Measurements from ENCODE around the gene PSMA6. TPM values are rescaled to one million over a fixed set of nuclear protein-coding genes. Genes with fewer than 3 reads are reported as not detected.
A peak's percentile ranks its signal among the peaks of the same experiment; 100 is the strongest.

PSMA6 gene
- total RNA-seq, 3 donors from 2014 or later: 130 to 183 (median 159) TPM

DNA sequence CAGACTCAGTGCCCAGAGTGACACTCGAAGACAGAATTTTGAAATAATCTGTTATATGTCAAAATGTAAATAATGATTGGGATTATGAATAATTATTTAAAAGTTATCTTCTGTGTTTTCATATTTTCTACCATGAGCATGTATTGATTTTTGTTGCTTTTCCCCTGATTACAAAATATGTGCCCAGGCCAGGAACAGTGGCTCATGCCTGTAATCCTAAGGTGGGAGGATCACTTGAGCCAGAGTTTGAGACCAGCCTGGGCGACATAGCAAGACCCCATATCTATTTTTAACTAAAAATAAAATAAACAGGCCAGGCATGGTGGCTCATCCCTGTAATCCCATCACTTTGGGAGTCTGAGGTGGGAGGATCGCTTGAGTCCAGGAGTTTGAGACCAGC lies 13.5 kb downstream of the PSMA6 start:
- H3K4me3 ChIP-seq: no peak overlapping the region
- TF ChIP-seq CTCF (IDR thresholded peaks at IDR 0.05): no peak
- no peak for DNase-seq
- H3K9me3 ChIP-seq: no peaks in the 10 kb centered on the region
- no peak for ATAC-seq
- peaks cover 8% of the 10 kb centered on the region for H3K36me3 ChIP-seq (ENCODE audit: low read depth)
- H3K4me1 ChIP-seq (ENCODE audit: low read depth): no peaks in the 10 kb centered on the region
- intact Hi-C loops (cut with DNase I, micrococcal nuclease): no loop called here

DNA sequence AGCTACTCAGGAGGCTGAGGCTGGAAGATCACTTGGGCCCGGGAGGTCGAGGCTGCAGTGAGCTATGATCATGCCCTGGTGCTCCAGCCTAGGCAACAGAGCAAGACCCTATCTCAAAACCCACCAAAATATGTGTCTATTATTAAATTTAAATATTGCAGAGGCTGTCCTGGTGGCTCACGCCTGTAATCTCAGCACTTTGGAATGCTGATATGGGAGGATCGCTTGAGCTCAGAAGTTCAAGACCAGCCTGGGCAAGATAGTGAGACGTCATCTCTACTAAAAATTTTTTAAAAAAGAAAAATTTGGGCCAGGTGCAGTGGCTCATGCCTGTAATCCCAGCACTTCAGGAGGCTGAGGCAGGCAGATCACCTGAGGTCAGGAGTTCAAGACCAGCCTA lies 13.9 kb downstream of the PSMA6 start:
- no peak for TF ChIP-seq CTCF (IDR thresholded peaks at IDR 0.05)
- Histone ChIP-seq H3K36me3 (ENCODE audit: low read depth) (peaks cover 8% of the 10 kb centered on the region), H3K9me3 (no peaks in the 10 kb centered on the region), H3K4me1 (ENCODE audit: low read depth) (no peaks in the 10 kb centered on the region), H3K4me3 (no peak overlapping the region)
- ATAC-seq (no peak), DNase-seq (no peak)
- intact Hi-C loops (cut with DNase I, micrococcal nuclease): no loop called here

DNA sequence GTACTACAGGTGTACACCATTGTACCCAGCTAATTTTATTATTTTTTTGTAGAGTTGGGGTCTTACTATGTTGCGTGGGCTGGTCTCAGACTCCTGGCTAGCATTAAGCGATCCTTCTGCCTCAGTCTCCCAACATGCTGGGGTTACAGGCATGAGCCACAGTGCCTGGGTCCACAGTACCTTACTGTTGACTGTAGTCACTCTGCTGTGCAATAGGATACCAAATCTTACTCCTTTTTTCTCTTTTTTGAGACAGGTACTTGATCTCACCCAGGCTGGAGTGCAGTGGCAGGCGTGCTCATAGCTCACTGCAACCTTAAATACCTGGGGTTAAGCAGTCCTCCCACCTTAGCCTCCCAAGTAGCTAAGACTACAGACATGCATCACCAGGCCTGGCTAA lies 25.6 kb downstream of the PSMA6 start:
- TF ChIP-seq CTCF (IDR thresholded peaks at IDR 0.05): no peak
- Histone ChIP-seq H3K4me1 (ENCODE audit: low read depth) (no peaks in the 10 kb centered on the region), H3K9me3 (no peaks in the 10 kb centered on the region), H3K4me3 (no peak overlapping the region), H3K36me3 (ENCODE audit: low read depth) (peaks cover 3% of the 10 kb centered on the region)
- intact Hi-C loops (cut with DNase I, micrococcal nuclease): no loop called here
- ATAC-seq (no peak), DNase-seq (no peak)

DNA sequence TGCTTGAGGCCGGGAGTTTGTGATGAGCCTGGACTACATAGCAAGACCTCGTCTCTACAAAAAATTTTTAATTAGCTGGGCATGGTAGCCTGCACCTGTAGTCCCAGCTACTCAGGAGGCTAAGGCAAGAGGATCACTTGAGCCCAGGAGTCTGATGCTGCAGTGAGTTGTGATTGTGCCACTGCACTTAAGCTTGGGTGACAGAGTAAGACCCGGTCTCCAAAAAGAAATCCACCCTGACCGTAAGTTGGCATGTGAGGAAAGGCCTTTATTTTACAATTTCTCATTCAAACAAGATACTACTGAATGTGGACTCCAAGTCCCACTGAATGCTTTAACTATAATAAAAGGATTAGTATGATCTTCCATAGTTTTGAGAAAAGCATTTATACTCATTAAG lies 27.3 kb downstream of the PSMA6 start:
- Histone ChIP-seq H3K4me3 (no peak overlapping the region), H3K36me3 (ENCODE audit: low read depth) (peaks cover 3% of the 10 kb centered on the region), H3K9me3 (no peaks in the 10 kb centered on the region), H3K4me1 (ENCODE audit: low read depth) (no peaks in the 10 kb centered on the region)
- ATAC-seq (no peak), DNase-seq (no peak)
- no peak for TF ChIP-seq CTCF (IDR thresholded peaks at IDR 0.05)
- intact Hi-C loops (cut with DNase I, micrococcal nuclease): no loop called here

GRCh38 chr14:35320472-35320871 lies 28.3 kb downstream of the PSMA6 start:
- intact Hi-C loops (cut with DNase I, micrococcal nuclease): no loop called here
- Histone ChIP-seq H3K9me3 (no peaks in the 10 kb centered on the region), H3K4me1 (ENCODE audit: low read depth) (no peaks in the 10 kb centered on the region), H3K36me3 (ENCODE audit: low read depth) (peaks cover 3% of the 10 kb centered on the region), H3K4me3 (no peak overlapping the region)
- peak; percentile 77 for ATAC-seq
- no peak for DNase-seq
- TF ChIP-seq CTCF (IDR thresholded peaks at IDR 0.05): no peak

DNA sequence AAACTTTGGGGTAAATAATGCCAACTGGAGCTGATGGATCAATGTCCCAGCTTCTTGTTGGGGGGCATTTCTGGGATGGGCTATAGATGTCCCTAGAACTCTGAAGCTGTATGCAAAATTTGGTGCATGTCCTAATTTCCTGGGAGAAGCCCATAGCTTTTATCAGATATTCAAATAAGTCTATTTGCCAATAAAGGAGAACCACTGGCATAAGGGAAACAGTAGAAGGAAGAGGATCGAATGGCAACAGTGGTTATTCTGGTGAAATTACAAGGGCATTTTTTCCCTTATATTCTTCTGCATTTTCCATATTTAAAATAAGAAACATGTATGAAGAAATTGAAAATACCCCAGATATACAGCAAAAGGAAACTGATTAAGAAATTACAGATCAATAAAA lies 34.2 kb downstream of the PSMA6 start:
- no peak for TF ChIP-seq CTCF (IDR thresholded peaks at IDR 0.05)
- ATAC-seq (no peak), DNase-seq (no peak)
- intact Hi-C loops (cut with DNase I, micrococcal nuclease): no loop called here
- H3K36me3 ChIP-seq (ENCODE audit: low read depth): no peaks in the 10 kb centered on the region
- H3K9me3 ChIP-seq: no peaks in the 10 kb centered on the region
- H3K4me1 ChIP-seq (ENCODE audit: low read depth): peaks cover under 1% of the 10 kb centered on the region
- H3K4me3 ChIP-seq: no peak overlapping the region
